NCI-H2196 treated with DMSO at 0.1 percent for 48 hours (cell line): ENCODE measurements around the gene CTAGE9.
"Not testable (repeated sequence)": the region's sequence is repeated elsewhere in the genome, so short reads cannot be mapped to it uniquely, and the experiment has no call there.

Experiments
- DNase-seq: peaks from one replicate; lab custom pipeline; 2025; ENCODE audit not compliant: unreplicated experiment; lab: John Stamatoyannopoulos, UW

CTAGE9 gene, protein sequence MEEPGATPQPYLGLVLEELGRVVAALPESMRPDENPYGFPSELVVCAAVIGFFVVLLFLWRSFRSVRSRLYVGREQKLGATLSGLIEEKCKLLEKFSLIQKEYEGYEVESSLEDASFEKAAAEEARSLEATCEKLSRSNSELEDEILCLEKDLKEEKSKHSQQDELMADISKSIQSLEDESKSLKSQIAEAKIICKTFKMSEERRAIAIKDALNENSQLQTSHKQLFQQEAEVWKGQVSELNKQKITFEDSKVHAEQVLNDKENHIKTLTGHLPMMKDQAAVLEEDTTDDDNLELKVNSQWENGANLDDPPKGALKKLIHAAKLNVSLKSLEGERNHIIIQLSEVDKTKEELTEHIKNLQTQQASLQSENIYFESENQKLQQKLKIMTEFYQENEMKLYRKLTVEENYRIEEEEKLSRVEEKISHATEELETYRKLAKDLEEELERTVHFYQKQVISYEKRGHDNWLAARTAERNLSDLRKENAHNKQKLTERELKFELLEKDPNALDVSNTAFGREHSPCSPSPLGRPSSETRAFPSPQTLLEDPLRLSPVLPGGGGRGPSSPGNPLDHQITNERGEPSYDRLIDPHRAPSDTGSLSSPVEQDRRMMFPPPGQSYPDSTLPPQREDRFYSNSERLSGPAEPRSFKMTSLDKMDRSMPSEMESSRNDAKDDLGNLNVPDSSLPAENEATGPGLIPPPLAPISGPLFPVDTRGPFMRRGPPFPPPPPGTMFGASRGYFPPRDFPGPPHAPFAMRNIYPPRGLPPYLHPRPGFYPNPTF

DNA sequence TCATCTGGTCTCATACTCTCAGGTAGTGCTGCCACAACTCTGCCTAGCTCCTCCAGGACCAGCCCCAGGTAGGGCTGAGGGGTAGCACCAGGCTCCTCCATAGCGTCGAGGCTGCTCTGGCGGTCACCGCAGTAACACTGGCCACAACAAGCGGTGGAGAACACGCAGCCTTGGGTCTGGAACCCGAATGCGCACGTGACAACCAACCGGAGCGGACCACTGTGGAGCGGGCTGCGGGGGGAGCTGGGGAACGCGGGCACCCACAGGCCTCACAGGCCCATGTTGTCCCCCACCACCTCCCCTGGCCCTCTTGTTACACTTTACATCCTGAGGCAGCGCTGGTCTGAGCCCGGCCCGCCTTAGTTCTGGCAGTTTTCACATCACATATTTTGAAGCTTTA lies at the start of gene CTAGE9:
TSS of gene CTAGE9 (minus strand) at position 101 of the 400 bp plus-strand sequence. CDS start at position 101, 0 bp downstream.
- DNase-seq = not testable (repeated sequence)

DNA sequence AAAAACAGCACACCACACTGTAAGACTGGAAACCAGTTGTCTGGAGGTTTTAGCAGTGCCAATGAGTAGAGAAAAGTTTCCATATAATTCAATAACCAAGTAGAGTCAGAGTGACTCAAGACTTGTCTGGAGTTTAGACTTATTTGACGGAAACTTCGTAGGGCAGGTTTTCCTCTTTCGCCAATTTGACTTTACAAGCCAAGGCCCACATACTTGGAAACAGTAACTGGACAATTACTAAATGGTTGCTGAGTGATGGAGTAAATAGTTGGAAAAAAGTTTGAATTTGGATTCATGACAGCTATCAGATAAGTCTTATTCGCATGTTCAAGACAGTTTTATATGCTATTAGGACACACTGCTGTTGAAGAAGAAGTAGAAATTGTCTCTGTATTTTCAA lies 48.1 kb upstream of the CTAGE9 start:
- no peak for DNase-seq

DNA sequence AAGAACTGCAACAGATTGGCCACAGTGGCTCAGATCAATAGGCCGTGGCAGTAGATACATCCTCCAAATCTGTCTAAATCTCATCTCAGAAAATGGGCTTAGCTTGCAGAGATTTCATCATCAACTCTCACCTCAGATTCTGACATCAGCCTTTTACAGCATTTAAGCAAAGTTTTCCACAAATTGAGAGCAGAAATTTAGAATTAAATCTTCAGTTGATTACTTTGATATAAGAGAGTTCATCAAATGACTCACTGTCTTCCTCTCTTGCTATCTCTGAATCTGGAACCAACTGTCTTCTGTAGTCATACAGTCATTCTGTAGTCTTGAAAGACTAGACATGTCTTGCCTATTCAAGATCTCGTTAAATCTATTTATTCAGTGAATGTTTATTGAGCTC lies 45.2 kb upstream of the CTAGE9 start:
- DNase-seq = no peak

DNA sequence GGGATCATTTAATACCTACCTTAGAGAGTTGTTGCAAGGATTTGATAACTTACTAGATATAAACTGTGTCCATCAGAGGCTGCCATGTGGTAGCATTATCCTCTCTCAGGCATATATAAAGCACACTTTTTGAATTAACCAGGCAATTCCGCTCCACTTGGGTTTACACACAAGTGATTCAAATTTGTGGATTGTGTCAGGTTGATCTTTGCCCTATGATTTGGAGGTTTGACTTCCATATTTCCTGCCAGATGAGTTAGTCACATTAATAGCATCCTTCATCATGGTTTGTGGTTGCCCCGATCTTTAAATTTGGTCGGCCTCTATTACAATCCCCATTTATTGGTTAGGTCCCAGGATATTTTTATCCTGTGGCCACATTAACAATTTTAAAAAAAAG lies 44.8 kb upstream of the CTAGE9 start:
- DNase-seq = no peak

DNA sequence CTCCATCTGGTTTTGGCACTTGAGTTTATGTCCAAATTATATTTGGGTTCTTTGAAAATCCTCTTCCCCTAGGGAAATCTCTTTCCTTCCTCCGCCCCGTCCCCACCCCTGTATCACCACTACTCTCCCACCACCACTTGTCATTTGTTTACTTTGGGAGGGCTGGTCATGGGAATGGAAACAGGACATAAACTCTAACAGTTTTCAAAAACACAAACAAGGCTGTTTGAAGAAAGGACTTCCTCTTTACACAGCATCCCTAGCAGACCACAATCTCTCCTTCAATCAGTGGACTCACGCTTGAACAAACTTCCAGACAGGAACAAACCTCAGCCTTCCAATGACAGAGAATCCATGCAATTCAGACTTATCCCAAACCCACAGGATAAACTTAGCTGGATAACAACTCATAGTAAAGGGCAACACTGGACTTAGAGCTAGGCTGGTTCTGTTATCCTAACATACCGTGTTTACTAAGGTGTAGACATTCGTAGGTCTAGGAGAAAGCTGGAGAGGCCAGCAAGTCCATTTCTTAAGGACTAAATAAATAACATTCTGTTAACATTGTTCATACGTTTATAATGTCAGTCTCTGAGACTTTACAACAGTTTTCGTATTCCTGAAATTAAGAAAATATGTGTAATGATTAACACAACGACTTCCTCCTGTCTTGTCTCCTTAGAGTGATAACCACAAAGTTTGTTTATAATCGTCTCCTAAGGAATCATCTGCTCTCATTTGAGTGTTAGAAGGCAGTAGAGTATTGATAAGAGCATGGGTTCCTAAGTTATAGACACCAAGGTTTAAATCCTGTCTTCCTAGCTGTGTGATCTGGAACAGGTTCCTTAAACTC lies 44.1 kb upstream of the CTAGE9 start:
- no peak for DNase-seq

DNA sequence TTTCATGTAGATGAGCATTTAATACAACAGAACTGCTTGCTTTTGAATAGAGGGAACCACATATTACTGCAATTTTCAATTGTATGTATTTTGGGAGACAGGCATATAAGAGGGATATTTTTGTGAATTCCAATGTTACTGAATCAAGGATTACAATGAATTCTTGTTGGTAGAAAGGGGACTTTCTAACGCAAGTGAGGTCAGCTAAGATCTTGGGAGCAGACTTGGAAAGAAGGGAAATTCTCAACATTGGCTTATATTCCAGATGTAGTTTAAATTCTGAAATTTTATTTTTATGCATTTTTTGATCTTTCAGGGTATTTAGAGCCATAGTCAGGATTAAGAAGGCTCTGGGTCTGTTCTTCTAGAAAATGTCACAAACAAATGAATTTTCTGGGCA lies 43.3 kb upstream of the CTAGE9 start:
- no peak for DNase-seq

DNA sequence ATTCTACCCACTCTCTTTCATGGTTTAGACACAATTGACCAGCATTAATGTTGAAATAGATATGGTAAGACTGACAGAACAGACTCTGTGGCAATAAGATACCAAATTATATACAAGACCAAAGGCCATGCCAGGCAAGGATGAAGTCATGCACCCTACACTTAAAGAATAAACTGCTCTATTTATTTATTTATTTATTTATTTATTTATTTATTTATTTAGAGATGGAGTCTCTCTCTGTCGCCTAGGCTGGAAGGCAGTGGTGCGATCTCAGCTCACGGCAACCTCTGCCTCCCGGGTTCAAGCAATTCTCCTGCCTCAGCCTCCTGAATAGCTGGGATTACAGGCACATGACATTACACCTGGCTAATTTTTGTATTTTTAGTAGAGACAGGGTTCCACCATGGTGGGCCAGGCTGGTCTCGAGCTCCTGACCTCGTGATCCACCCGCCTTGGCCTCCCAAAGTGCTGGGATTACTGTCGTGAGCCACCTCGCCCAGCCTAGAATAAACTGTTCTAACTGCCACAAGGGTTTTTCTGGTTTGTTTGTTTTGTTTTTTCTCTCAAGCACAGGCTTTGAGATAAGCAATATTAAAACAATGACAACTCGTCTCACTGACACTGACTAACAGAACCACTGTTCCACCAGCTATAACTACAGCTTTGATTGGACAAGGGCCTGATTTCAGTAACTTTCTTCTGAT lies 40.3 kb upstream of the CTAGE9 start:
- not testable (repeated sequence) for DNase-seq

DNA sequence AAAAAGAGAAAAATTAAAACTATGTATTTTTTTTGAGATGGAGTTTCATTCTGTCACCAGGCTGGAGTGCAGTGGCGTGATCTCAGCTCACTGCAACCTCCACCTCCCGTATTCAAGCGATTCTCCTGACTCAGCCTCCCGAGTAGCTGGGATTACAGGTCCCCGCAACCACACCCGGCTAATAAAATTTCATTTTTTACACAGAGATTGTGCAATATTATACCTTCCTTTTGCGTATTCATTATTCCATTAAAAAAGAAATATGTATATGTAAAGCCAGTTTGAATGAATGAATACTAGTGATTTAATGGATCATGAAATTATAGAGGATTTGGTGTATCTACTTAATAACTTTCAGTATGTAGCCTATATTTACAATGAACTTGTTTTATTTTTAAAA lies 38.2 kb upstream of the CTAGE9 start:
- no peak for DNase-seq

DNA sequence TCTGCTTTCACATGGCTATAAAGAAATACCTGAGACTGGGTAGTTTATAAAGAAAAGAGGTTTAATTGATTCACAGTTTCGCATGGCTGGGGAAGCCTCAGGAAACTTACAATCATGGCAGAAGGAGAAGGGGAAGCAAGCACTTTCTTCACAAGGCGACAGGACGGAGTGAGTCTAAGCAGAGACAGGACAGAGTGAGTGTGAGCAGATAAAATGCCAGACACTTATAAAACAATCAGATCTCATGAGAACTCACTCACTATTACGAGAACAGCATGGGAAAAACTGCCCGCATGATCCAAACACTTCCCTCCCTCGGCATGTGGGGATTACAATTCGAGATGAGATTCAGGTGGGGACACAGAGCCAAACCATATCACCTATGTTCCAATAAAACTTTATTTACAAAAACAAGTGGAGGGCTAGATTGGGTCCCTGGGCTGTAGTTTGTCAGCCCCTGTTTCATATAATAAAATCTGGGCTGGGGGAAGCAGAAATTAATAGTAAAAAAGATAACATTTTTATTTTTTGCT lies 37.1 kb upstream of the CTAGE9 start:
- DNase-seq = no peak

DNA sequence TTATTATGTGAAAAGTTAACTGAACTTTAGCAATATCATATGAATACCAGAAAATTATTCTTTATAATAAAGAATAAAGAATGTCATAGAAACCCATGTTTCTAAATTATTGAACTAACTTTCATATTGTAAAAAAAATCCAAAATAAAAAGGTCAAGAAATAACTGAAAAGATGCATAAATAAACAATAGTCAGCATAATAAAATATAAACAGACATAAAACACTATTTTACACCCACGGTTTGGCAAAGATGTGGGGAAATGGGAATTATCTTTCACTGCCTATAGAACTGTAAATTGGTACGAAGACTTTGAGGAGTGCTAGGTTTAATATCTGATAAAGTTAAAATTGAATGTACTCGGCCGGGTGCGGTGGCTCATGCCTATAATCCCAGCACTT lies 34.7 kb upstream of the CTAGE9 start:
- no peak for DNase-seq

DNA sequence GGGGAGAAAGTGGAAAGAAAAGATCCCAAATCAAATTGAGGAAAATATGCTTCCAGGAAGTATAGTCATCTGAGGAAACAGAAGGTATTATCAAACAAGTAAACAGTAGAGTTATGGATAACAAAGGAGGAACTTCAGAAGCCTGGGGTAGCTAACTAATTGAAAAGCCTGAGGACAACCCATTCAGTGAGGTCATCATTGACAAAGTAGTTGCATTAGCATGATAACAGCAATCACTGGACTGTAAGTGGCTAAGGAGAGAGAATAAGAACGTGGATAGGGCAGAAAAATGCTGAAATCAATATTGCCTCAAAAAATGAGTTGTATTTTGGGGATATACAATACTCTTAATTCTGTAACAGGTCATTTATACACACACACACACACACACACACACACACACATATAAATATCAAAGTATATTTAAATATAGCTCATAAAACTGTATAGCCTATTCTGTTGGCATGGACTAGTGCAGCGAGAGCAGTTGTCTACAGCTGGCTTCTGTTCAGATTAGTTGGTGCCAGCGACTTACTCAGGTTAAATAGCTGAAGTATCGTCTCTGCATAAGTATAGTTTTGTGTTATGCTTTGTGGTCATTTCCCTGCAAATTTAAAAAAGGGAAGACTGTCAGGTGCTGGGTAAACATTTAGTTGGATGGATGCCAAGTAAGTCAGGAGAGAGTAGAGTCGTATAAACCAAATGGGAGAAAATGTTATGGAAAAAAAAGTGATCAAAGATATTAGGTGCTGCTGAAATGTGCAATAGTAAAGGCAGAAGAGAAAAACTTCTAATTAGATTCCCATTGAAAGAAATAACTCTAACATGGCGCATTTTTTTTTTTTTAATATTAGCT lies 33.8 kb upstream of the CTAGE9 start:
- DNase-seq = no peak

DNA sequence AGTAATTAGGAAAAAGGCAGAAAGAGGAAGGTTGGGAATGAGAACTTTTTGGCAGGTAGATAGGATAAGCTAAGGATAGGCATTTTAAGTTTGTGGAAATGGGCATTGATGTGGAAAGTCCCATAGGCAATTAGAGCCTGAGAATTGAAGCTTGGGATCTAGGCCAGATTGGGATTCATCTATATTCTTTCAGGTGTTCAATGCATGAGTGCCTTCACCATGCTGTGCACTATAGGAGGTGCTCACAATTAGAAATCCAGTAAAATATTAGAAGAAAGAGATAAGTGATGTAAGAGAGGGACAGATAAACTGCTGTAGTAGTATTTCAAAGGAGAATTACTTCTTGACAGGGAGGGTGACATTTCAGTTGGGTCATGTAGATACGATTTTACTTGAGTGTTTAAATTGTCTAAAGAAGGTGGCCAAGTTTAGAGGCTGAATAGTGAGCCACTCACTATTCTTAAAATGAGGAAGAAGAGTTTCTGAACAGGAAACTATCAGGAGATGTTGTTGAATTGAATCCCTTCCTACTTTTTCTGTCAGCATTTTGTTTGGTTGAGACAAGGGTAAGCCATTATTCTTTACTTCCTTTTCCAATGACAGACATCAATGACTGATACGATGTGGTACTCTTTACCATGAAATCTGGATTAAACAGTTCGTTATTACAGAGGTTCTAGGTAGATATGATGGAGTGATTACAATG lies 31.0 kb upstream of the CTAGE9 start:
- no peak for DNase-seq

DNA sequence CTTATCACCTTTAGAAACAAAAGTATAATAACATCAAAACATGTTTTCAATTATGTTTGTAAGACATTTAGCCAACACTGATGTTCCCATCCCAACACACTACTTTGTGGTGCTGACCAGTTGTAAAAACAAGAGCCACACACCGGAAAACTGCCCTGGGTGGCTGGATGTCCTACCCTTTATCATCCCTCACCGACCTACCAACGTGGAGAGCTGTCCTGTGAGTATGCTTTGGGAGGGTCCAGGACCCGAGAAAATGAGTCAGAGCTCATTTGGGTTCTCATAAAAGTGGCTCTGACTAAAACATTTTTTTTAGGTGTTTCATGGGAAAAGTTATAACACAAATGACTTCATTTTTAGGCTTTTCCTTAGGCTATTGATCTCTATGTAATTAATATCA lies 29.3 kb upstream of the CTAGE9 start:
- DNase-seq = no peak

DNA sequence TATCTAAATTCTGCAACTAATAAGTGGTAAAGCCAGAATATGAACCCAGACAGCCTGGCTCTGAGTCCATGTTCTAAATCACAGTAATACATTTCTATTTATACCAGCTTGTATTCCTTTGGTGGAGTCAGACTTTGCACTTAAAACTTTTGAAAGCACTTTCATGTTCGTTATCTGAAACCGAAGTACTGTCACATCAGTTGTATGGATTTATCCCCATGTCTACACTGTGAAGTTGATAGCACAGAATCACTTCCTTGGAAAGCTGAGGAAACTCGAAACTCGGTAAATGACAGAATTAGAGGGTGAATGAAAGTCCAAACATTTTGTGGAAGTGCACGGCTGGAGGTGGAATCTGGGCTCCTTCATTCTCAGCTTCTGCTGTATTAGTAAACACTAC lies 28.3 kb upstream of the CTAGE9 start:
- no peak for DNase-seq

DNA sequence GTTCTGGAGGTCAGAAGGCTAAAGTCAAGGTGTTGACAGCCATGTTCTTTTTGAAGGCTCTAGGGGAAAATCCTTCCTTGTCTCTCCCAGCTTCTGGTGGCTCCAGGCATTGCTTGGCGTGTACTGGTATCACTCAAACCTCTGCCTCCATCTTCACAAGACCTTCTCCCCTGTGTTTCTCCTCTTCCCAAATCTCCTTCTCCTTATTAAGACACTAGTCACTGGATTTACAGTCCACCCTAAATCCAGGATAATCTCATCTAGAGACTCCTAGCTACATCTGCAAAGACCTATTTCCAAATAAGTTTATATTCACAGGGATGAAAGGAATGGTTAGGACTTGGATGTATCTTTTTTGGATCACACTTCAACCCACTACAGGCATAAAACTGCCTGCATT lies 26.0 kb upstream of the CTAGE9 start:
- DNase-seq = no peak

DNA sequence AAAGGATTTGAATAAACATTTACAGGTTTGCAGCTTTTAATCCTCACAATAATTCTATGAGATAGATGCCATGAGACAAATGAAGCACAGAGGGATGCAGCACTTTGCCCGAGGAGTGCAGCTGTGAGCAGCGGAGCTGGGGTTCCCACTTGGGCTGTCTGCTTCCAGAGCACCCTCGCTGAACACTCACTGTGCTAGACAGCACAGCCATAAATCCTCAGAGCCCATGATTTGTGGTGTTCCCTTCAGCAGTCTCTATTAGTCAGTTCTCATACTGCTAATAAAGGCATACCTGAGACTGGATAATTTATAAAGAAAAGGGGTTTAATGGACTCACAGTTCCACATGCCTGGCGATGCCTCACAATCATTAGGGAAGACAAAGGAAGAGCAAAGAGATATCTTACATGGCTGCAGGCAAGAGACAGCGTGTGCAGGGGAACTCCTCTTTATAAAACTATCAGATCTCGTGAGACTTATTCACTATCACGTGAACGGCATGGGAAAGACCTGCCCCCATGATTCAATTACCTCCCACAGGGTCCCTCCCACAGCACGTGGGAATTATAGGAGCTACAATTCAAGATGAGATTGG lies 25.3 kb upstream of the CTAGE9 start:
- DNase-seq = no peak

DNA sequence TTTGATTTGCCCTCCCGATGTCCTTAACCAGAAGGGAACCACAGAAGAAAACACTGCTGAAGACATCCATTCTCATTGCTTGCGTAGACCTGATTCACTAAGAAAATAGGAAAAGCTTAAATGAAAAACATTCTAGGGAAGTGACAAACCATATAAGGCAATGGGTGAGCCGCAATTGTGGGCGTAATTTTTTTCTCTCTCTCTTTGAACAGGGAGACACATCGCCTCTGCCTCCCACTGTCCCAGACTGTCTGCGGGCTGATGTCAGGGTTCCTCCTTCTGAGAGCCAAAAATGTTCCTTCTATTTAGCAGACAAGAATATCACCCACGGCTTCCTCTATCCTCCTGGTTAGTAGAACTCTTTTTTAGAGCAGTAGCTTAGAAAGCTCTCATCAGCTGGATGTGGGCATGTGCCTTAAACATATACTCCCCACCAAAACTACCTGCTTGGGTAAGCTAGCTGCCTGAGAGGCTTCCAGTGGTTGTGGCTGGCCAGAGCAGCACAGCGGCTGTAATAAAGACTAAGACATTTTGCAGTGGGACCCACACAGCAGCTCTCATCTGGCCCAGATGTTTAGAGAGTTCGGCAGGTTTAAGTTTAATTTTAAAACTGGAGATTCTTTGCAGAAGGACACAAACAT lies 22.7 kb upstream of the CTAGE9 start:
- no peak for DNase-seq

DNA sequence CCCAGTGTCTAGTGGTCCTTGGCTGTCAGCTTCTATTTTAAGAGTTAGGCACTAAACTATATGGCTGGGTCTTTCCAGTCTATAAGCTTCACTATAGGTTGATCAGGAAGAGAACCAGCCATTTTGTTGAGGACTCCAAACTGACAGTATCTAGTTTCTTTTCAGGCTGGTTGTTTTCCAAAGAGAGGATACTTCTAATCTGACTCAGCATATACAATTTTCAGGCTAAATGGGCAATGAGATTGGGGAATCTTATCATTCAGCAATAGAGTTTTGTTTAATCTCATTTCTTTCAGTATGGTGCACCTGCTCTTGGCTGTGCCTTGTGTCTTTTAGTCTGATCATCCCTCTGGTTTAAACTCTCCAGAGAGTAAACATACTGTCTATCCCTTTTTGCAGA lies 20.4 kb upstream of the CTAGE9 start:
- no peak for DNase-seq
